Cortex of kidney (tissue), 1 donor: Measurements from ENCODE around the gene MED26.
"Not testable (repeated sequence)": the region's sequence is repeated elsewhere in the genome, so short reads cannot be mapped to it uniquely, and the experiment has no call there.

ENCODE experiments used
- DNase-seq: peaks from one replicate; lab custom pipeline; 2025; lab: John Stamatoyannopoulos, UW

Gene MED26

DNA sequence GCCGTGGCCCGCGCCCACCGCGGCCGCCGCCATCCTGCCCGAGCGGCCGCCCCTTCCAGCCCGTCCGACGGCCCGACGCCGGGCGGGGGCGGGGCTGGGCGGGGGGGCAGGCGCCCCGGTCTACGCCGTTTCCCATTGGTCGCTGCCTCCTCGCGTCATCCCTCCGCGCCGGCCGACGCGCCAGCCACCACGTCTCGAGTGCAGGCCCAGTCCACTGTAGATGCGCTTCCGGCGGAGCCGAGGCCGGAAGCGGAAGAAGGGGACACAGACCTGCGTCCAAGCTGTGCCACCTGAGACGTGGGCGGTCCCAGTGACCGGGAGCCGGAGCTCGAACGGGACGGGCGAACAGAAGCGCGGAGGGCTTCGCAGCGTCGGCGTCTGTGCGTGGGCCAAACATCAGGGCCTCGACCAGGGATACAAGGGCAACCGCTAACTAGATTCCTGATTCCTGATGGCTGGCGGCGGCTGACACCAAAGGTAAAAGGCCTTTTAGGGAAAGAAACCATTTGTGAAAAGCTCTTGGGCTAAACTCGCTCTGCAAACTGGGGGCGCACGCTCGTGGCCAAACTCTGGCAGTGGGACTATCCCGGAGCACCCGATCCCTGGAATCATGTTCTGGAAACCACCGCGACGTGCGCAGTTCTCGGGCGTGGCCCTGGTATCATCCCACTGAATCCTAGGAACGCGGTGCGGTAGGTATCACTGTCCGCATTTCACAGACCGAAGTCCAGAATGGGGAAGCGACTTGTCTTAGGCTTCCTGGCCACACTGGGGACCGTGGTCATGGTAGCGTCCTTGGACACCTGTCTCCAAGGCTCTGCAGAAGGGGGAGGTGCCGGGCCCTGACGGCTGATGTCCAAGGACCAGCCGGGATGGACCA is 55.4 kb downstream of the MED26 start, which contains the start of gene SLC35E1:
Gene SLC35E1, minus strand, starts transcription at position 84 of the 880 bp plus-strand sequence. Its CDS starts 51 bp downstream, at position 33.
- peak; percentile 99 for DNase-seq

- no peak for DNase-seq
Observed at GRCh38 chr19:16571822-16572331, 56.1 kb downstream of the MED26 start.

- no peak for DNase-seq
Observed at GRCh38 chr19:16571283-16571682, 56.7 kb downstream of the MED26 start.

GRCh38 chr19:16569609-16570320 is 58.2 kb downstream of the MED26 start:
- no peak for DNase-seq

- no peak for DNase-seq
Observed at GRCh38 chr19:16566702-16567101, 61.3 kb downstream of the MED26 start.

GRCh38 chr19:16566161-16566560 is 61.8 kb downstream of the MED26 start:
- no peak for DNase-seq

DNA sequence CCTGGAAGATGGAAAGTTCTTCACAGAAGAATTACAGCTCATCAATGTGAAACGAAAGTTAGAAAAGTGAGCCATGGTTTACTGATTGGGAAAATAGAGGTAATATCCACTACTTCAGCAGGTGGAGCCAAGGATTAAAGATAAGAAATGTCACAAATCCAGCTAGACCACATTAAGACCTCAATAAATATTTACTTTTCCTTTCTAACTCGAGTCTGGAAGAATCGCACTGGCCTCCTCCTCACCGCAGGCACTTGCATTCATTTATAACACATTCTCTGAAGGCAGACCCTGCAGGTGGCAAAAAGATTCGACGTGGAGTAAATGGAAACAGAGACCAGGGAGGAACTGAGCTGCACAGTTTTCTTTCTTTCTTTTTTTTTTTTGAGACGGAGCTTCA is 63.2 kb downstream of the MED26 start:
- no peak for DNase-seq

DNA sequence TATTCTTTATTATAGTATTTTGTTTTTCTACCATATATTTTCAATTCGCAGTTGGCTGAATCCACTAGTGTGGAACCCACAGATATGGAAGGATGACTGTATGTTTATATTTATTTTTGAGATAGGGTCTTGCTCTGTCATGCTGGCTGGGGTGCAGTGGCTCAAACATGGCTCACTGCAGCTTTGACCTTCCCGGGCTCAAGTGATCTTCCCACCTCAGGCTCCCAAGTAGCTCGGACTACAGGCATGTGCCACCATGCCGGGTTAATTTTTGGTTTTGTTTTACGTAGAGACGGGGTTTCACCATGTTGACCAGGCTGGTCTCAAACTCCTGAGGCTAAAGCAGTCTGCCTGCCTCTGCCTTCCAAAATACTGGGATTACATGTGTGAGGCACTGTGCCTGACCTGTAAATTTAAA is 65.4 kb downstream of the MED26 start:
- DNase-seq, result no peak

DNA sequence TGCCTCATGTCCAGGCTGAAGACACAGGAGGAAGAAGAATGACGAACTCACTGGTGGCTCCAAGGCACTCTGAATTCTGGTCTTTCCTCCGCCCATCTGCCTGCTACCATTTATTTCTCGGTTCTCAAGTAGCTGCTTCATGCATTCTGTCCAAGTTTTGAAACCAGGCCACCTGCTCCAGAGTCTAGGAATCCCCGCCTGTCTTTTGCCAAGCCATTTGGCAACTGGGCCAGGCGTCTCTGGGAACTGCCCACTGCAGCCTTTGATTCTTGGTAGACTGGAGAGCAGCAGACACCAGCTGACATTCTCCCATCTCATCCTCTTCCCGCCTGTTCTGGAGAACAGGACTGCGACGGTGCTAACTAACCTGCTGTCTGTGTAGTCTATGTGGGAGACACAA is 66.6 kb downstream of the MED26 start:
- DNase-seq, result no peak

DNA sequence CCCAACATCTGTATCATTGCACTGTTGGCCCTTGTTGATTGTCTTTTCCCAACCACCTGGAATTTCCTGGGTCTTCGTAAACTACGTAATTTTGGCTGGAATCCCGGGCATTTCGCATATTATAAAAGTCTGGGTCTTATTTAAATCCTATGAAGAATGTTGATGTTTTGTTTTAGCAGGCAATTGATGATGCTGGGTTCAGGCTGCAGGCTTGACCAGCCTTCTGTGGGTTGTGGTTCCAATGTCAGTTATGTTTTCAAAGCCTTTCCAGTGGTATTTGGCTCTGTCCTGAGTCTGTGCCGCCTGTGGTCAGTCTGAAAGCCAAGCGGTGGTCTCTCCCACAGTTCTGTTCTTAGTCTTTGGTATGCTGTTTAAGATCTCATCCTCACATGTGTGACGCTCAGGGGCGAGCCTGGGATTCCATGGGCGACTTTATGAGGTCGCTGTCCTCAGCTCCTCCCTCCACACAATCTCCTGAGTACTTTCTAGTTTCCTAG is 68.2 kb downstream of the MED26 start:
- no peak for DNase-seq

- DNase-seq, result no peak
Observed at GRCh38 chr19:16554776-16555175, 73.2 kb downstream of the MED26 start.

DNA sequence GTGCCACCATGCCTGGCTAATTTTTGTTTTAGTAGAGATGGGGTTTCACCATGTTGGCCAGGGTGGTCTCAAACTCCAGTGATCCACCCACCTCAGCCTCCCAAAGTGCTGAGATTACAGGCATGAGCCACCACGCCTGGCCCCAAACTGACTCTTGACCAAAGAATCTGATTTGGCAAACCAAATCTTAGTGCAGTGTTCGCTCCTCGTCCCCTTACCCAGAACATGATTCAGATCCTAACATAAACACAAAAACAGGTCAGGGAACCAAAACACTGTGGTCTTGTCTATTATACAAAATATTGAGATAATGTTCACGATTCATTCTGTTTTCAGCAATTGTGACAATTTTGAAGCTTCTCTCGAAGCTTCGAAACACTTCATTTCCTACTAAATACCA is 76.1 kb downstream of the MED26 start:
- not testable (repeated sequence) for DNase-seq

- no peak for DNase-seq
Observed at GRCh38 chr19:16548956-16549355, 79.0 kb downstream of the MED26 start.

DNA sequence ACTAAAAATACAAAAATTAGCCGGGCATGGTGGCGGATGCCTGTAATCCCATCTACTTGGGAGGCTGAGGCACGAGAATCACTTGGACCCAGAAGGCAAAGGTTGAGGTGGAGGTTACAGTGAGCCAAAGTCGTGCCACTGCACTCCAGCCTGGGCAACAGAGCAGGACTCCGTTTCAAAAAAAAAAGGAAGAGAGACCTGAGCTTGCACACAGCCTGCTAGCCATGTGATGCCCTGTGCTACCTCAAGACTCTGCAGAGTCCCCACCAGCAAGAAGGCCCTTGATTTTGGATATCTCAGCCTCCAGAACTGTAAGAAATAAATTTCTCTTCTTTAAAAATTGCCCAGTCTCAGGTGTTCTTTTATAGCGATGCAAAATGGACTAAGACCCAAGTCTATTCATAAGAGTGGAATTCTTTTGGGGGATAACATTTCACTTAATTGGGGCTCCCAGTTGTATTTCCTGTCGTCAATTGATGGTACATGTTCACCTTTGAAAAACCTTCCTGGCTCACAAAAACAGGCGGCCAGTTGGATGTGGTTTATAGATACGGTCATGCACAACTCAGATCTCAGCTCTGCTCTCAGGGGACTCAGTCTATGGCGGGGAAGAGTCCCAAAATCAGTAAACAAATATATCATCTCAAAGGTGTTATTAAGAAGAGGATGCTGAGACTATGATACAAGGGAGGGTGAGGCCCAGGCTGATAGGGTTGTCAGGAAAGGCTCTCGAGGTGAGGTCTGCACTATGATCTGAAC is 83.4 kb downstream of the MED26 start:
- no peak for DNase-seq

DNA sequence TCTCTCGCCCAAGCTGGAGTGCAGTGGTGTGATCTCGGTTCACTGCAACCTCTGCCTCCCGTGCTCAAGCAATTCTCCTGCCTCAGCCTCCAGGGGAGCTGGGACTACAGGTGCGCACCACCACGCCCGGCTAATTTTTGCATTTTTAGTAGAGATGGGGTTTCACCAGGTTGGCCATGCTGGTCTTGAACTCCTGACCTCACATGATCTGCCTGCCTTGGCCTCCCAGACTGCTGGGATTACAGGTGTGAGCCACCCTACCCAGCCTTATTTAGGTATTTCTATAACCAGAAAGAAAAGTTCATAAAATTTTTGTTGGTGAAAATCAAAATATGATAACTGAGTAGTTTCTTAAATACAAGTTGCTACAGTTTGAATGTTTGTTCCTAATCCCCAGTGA is 84.3 kb downstream of the MED26 start:
- DNase-seq, result not testable (repeated sequence)

DNA sequence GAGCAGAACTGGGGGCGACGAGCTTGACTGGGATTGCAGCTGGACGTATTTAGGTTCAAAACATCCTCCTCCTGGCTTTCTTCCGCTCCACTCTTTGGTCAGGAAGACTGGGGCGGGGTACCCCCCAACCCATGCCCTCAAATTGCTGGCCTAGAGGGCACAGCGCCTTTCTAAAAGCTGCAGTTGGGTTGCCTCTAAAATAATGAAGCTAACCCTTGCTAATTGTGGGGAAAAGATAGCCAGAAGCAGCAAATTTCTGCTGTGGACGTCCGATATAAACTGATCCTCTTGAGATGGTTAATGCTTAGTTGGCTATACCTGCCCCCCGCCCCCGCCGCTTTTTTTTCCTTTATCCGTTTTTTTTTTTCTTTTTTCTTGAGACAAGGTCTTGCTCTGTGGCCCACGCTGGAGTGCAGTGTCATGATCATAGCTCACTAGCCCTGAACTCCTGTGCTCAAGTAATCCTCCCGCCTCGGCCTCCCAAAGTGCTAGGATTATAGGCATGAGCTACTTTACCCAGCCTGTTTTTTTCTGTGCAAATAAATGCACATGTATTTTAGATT is 85.0 kb downstream of the MED26 start:
- no peak for DNase-seq

GRCh38 chr19:16542045-16542909 is 85.7 kb downstream of the MED26 start, which contains the start of gene CHERP:
TSS of gene CHERP (minus strand) at chr19:16542437. CDS start at chr19:16542378, 59 bp downstream.
- DNase-seq, result no peak

- DNase-seq, result no peak
Observed at GRCh38 chr19:16541526-16542044, 86.4 kb downstream of the MED26 start.

DNA sequence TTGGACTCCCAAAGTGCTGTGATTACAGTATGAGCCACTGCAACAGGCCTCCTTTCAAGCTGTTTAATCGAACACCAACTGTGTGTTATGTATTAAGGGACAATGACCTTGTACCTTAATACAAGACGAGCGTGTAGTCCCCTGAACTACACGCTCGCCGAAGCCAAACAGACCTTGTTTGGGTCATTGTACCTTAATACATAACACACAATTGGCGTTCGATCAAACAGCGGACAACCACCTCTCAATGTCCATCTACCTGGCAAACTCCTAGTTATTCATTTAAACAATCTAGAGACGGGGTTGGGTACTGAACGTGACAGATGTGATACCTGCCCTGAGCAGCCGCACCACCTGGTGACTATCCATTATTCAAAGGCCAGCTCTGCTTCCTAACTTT is 87.1 kb downstream of the MED26 start:
- DNase-seq, result no peak

DNA sequence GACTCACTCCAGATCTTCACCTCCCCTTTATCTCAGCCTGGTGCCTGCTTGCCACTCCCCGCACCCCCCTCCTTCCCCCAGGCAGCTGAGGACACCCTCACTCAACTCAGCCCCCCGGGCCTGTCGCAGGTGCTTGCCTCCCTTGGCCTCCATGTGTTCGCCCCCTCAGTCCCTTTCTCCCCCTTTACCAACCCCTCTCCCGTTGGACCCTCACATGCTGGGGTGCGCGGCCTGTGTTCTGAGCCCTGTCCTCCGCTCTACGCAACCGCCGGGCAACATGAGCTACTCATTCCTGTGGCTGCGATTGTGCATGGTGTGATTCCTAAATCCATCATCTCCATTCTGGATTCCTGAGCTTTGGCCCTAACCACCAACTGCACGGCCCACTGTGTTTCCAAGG is 90.9 kb downstream of the MED26 start:
- no peak for DNase-seq
